Measurements from ENCODE around the gene CLCNKB.

DNA sequence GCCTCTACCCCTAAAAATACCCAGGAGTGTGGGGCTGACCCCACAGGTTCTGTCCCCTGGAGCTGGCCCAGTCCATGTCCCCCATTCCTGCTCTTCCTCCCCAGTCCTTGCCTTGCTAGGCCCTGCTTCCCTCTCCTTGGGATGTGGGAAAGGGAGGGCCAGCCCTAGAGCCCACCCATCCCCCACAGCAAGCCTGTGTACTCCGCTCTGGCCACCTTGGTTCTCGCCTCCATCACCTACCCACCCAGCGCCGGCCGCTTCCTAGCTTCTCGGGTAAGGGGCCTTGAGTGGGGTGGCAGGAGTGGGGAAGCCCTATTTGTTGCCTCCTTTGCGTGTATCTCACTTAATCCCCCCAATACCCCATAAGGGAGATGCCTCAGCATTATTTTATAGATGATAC lies 6.7 kb downstream of the CLCNKB start:
- TF ChIP-seq, protein P1, sequence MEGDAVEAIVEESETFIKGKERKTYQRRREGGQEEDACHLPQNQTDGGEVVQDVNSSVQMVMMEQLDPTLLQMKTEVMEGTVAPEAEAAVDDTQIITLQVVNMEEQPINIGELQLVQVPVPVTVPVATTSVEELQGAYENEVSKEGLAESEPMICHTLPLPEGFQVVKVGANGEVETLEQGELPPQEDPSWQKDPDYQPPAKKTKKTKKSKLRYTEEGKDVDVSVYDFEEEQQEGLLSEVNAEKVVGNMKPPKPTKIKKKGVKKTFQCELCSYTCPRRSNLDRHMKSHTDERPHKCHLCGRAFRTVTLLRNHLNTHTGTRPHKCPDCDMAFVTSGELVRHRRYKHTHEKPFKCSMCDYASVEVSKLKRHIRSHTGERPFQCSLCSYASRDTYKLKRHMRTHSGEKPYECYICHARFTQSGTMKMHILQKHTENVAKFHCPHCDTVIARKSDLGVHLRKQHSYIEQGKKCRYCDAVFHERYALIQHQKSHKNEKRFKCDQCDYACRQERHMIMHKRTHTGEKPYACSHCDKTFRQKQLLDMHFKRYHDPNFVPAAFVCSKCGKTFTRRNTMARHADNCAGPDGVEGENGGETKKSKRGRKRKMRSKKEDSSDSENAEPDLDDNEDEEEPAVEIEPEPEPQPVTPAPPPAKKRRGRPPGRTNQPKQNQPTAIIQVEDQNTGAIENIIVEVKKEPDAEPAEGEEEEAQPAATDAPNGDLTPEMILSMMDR (conservative IDR thresholded peaks at IDR 0.05; ENCODE audit: low read depth in 2 of 2), result no peak
- no peak for TF ChIP-seq EZH2phosphoT487 (IDR thresholded peaks at IDR 0.05; ENCODE audit: unreplicated experiment)
- TF ChIP-seq EZH2 (IDR thresholded peaks at IDR 0.05; ENCODE audit: low read depth, unreplicated experiment), result no peak
